UCSD-AML1 (cell line): Measurements from ENCODE around the gene ATP10A.
"Not testable (repeated sequence)": the region's sequence is repeated elsewhere in the genome, so short reads cannot be mapped to it uniquely, and the experiment has no call there.

Experiments
- DNase-seq: peaks from one replicate; lab custom pipeline; 2025; ENCODE audit not compliant: unreplicated experiment; lab: John Stamatoyannopoulos, UW

ATP10A gene

DNA sequence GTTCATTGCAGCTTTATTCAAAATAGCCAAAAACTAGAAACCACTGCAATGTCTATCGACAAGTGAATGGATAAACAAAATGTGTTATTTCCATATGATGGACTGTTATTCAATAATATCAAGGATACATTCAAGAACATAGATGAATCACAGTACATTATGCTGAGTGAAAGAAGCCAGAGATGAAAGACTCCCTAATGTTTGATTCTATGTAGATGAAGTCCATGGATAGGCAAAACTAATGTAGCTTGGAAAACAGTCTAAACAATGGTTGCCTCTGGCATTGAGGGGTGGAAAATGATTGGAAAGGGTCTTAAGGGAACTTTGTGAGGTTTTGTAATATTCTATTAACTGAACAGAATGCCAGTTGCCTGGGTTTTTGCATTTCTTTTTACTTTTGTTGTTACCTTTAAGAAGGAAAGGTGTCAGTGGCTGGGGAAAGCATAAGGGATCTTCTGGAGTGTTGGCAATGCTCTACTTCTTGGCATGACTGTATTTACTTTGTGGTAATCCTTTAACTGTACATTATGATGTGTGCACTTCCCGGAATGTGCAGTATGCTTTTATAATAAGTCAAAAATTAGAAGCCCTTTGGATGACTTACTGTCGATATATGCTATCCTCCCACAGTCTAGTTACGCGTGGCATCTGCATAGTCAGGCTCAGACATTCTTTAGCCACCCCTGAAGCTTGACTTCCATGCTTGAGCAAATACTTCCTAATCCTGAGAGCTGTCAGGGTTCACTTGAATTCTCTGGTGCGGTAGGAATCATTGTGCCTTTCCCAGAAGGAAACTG lies 20.5 kb upstream of the ATP10A start:
- no peak for DNase-seq

DNA sequence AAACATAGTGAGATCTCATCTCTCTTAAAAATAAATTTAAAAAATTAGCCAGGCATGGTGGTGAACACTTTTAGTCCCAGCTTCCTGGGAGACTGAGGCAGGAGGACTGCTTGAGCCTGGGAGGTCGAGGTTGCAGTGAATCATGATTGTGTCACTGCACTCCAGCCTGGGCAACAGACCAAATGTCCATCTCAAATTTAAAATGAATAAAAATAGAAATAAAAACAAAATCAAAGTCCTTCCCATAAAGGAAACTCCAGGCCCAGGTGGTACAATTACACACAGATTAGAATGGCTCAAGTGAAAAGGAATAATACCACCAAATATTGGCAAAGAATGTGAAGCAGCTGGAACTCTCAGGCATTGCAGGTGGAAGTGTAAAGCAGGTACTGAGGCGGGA lies 19.3 kb upstream of the ATP10A start:
- DNase-seq: no peak

DNA sequence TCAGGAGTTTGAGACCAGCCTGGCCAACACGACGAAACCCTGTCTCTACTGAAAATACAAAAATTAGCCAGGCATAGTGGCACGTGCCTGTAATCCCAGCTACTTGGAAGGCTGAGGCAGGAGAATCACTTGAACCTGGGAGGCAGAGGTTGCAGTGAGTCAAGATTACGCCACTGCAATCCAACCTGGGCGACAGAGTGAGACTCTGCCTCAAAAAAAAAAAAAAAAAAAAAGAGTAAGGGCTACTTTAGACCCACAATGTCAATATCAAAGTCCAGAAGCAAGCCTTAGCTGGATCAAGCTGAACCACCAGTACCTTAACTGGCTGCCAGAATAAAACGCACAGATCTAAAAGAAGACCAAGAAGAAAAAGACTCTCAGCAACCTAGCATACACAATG lies 17.8 kb upstream of the ATP10A start:
- not testable (repeated sequence) for DNase-seq

DNA sequence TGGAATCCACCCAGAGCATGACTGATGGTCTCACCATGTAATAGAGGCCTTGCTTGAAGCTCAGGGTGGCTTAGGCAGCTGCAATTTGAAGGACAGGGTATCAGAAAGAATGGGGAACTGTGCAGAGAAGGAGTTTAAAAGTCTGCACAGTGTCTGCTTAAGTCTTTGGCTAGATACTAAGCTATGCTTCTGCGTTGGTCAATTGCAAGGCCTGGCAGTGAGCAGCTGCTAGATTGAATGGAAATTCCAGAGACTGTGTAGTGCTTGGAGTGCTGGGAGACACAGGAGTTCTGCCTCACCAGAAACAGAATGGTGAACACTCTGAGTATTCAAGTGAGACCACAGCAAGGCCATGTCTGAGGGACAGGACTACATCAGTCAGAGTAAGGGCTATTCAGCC lies 17.3 kb upstream of the ATP10A start:
- DNase-seq: no peak

DNA sequence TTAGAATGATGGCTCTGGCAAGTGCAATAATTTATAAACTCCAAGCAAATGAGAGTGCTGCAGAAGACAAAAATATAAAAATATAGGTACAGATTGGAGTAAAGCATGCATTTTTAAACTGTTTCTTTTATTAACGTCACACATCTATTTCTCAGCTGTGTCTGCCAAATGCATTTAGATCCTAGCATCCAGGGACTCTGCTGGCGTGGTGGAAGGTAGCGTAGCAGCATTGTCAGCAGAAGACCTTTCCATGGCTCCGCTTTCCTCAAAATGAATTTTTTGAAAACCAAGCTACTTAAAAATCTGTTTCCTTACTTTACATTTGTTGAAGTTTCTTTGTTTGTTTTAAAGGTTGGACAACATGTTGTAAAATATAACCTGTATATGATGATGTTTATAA lies 16.3 kb upstream of the ATP10A start:
- no peak for DNase-seq

DNA sequence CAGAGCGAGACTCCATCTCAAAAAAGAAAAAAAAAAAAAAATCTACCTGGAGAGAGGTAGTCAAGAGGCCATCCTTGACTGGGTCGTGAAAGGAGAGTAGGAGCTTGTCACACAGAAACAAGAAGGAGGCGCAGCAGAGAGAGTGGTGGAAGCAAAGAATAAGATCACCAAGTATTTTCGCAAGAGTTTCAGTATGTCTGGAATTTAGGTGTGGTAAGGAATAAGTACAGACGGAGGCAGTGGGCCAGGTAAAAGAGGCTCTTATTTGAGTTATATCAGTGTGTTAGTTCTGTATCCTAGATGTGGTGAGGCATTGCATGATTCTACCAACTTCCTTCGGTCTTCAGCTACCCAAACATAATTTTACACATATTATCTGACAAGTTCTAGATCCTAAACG lies 14.6 kb upstream of the ATP10A start:
- DNase-seq: no peak

DNA sequence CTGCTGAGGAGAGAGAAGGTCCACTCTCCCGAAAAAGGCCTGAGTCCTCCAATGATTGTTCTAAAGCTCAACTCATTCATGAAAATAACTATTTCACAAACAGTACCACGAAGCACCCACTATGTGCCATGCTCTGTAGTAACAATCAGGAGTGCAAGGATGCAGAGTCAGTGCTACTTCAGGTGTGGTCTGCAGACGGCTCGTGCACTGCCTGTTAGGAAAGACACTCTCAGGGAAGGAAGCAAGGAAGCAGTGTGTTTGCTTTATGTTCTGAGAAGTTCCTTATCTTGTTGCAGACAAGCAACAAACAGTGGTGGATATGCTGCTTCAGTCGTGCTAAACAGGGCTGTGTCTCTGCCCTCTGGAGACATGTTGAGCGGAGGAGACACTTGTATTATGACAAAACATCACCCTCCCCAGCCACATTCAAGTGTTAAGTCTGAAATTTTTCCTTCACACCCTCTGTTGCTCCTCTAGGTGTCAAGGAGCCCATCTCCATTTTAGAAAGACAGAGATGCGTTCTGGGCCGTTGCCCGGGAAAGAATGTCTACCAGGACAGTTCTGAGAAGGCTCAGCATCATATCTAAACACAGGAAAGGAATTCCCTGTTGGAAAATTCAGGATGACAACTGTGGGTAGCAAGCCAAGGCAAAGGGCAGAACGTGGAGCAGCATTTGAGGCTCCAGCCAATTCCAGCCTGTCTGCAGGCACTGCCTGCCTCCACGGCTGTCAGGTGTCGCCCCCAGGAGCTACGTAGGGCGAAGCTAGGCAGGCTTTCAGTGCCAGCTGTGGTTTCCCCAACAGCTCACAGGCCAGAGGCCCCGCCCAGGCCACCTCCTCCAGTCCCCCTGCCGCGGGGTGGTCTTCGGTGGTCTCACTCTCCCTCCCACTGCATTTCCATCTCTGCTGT lies 13.4 kb upstream of the ATP10A start:
- no peak for DNase-seq

DNA sequence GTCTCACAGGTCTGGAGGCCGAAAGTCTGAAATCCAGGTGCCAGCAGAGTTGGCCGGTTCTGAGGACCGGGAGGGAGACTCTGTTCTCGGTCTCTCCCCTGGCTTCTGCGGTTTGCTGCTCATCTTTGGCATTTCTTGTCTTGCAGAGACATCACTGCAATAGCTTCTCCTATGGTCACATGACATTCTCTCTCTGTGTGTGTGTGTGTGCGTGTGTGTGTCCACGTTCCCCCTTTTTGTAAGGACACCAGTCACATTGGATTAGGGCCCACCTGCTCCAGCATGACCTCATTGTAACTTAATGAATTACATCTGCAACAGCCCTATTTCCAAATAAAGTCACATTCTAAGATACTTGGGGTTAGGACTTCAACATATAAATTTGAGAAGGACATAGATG lies 12.4 kb upstream of the ATP10A start:
- no peak for DNase-seq

DNA sequence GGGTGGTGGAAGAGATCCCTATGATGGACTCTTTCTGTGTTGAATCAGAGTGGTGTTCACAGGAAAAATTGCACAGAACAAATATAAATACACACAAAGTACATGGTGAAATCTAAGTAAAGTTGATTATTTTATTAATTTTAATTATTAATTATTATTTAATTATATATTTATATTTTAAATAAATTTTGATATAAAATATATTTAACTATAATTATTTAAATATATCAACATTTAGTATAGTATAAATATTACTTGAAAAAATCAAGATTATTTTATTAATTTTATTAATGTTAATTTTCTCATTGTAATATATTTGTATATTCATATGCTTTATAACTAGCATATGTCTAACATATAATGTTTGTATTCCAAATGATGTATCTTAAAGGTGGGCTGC lies 11.3 kb upstream of the ATP10A start:
- no peak for DNase-seq

DNA sequence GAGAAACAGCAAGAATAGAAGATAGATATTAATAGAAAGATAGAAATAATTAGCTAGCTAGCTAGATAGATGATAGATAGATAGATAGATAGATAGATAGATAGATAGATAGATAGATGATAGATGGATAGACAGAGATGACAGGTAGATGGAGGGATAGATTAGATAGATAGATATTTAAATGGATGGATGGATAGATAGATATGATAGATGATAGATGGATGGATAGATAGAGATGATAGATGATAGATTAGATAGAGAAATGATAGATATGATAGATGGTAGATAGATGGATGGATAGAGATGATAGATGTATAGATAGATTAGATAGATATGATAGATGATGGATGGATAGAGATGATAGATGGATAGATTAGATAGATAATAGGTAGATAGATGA lies 8.3 kb upstream of the ATP10A start:
- no peak for DNase-seq

DNA sequence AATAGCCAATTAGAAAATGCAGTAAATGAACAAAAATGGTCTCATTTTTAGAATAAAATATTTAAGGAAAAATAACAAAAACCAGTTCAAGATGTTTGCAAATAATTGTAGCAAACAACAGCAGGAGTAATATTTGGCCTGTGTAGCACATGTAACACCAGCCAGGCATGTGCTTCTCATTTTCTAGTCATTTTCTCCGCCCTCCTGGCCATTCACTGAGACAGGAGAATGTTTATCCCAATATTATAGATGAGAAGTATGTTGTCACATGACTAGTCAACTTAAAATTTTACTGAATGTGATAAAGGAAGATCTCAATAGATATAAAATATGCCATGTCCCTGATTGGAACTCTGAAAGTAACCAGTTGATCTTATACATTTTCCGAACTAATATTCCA lies 7.8 kb upstream of the ATP10A start:
- no peak for DNase-seq

DNA sequence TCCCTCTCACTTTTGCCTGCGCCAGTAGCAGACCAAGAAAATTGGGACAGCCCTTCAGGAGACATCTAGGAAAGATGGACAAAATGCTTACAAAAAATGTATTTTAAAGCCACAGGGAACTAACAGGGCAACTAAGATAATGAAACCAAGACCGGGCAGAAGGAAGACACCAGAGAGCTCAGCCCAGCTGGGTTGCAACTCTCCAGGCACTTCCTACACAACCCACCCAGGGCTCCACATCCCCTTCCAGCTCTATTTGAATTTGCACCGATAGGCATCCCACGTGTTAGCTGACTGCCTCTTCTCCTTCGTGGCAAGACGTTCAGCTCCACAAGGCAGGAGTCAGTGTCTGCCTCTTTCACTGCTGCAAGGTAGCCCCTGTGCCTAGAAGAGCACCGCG lies 6.6 kb upstream of the ATP10A start:
- no peak for DNase-seq

DNA sequence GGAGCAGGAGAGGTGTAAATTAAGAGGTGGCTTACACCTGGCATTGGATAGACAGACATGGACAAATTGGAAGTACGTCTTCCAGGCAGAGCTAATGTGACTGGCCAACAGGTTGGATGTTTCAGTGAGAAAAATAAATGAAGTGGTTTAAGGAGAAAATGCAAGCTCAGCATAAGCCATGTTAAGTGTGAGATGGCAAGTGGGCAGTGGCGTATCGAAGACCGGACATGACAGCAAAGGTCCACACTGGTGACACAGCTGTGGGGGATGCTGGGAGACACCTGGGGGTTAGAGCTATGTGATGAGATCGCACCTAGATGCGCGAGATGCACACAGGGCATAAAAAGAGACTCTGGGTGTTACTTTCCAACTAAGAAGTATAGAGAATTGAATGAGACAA lies 3.7 kb upstream of the ATP10A start:
- DNase-seq: no peak

DNA sequence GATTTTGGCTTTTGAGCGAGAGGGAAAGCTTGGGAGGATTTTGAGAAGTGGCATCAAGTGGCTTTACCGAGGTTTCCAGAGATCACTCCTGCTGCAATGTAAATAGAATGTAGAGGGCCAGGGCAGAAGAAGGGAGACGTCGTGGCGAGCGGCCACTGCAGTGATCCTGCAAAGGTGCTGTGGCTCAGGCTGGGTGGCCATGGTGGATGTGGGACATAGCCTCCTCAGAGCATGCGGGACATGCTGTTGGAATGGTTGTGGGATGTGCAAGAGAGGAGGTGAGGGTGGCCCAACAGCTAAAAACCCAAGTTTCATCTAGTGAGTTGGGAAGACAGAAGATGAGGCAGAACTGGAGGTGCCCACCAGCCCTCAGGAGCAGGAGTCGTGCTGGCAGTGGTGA lies 3.1 kb upstream of the ATP10A start:
- no peak for DNase-seq

DNA sequence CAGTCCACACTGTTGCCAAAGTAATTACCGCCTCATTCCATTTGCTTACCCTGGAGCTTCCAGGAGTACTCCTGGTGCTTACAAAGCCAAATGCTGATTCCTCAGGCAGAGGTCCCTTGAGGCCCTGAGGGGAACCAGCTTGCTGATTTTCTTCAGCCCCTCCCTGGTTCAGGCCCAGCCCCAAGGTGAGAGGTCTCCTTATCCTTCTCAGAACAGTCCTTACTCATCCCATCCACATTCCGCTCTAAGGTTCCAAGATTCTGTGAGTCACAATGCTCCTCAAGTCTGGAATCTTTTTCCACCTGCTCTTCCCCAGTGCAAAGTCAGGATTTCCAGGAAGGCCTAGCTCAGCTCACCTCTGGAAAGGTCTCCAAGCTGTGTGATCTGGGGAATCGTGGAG lies 1.8 kb upstream of the ATP10A start:
- no peak for DNase-seq

DNA sequence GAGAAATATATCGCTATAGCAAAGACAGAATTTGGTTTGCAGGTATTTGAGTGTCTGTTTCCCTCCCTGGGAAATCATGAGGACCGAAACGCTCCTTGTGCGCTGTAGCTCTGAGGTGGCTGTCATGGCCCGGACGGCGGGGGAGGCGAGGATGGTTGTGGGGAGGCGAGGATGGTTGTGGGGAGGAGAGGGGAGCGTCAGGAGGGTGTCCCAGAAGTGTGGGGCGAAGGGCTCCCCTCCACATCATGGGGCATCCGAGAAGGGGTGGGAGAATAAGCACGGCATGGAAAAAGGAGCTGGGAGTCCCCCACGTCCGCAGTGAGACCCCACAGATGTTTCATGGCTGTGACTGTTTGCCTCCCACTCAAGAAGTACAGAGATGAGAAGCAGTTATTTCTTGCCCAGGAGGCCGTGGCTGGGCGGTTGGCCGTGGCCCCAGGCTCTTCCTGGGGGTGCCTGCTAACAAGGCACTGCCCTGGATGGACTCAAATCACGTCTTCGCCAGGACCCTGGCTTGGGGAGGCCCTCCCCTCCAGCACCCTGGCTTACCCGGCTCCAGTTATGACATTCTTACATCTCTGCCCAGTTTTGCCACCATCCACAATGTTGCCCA lies 947 bp upstream of the ATP10A start:
- DNase-seq: no peak

DNA sequence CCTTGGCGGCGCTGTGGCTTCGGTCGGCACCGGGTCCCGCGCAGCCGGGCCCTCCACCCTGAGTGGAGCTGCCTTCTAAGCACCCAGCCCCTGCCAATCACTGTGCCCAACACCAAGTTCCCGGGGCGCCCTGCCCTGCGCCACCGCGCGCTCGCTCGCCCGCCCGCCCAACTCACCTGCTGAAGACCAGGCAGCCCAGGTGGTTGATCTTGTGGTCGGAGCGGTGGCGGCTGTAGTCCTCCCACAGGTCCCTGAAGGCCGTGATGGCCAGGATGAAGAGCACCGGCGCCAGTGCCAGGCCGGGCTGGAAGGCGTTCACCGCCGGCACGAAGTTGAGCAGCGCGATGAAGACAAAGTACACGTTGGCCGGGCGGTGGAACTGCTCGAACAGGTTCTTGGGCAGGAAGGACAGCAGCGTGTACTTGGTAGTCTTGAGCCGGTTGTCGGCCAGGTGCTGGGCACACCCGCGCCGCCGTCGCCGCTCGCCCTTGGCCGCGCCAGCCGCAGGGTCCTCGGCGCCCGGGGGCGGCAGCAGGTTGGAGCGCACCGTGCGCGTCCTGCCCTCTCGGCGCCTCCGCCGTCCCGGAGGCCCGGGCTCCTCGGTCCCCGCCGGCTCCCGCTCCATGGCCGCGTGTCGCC lies 536 bp downstream of the ATP10A start:
- no peak for DNase-seq

DNA sequence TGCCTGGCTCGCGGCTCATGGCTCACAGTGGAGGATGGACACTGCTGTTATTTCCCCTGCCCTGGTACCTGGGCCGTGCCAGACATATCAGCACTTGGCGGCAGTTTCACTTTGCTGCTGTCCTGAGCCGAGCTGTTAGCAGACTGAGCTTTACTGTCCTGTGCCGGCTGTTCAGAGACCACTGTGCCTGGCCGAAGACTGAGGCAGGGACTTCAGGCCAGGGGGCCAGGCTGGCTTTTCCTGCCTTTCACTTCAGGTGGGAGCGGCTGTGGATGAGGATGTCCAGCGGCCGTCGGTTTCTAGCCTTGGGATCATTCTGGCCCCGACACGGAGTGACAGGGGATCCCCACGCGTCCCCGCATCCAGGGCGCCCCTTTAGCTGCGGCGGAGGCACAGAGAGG lies 1.1 kb downstream of the ATP10A start:
- peak; percentile 52 for DNase-seq

DNA sequence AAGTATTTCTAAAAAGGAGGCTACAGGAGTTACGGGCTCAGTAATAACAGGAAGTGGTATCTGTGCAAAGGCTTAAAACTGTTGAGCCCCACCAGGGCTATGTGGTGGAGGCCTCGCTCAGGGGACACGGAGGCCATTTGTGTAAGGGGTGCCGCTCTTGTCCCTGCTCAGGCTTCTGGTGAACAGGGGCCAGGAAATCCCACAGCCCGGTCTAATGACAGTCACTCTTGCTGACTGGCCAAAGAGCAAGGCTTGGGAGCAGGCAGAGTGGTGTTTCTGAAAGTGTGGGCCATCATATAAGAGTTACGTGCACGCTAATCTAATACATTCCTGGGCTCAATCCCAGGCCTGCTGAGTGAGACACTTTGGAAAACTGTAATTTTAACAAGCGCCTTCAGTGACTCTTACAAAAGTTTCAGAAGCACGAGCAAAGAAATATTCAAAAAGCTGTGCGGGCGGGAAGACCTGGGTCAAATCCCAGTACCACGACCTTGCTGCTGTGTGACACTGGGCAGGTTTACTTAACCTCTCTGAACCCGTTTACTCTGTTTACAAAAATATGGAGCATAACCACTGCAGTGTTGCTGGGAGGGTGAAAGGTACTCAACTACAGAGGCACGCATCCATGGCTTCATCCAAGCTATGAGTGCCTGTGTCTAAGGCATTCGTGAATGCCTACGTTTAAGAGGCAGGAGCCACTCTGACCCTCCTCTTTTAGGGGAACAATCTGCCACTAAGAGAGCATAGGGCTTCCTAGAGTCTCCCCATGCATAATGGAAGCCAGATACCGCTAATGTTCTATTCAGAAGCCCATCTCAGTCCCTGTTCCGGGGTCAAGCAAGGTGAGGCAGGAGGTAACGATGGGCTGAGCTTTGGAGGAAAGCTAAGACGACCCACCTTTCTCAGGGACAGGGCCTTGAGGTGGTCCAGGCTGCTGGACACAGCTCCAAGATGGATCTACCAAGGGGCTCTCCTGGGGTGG lies 2.0 kb downstream of the ATP10A start:
- DNase-seq: peak; percentile 31
